ENCODE measurements around the gene CCNI. TPM values are rescaled to one million over a fixed set of nuclear protein-coding genes. Genes with fewer than 3 reads are reported as not detected.

Gene CCNI
- total RNA-seq, 4 donors from 2014 or later, result 234 to 328 (median 298) TPM

- no peak for TF ChIP-seq CTCF (IDR thresholded peaks at IDR 0.05; ENCODE audit: low read depth)
These were observed 39.6 kb downstream of the CCNI start for GRCh38 chr4:77036206-77036605.

GRCh38 chr4:77035153-77035552 is 40.6 kb downstream of the CCNI start:
- TF ChIP-seq CTCF (IDR thresholded peaks at IDR 0.05; ENCODE audit: low read depth), result no peak

GRCh38 chr4:77031544-77031943 is 44.2 kb downstream of the CCNI start:
- no peak for TF ChIP-seq CTCF (IDR thresholded peaks at IDR 0.05; ENCODE audit: low read depth)

GRCh38 chr4:77028246-77028645 is 47.5 kb downstream of the CCNI start:
- no peak for TF ChIP-seq CTCF (IDR thresholded peaks at IDR 0.05; ENCODE audit: low read depth)

GRCh38 chr4:77026322-77026704 is 49.5 kb downstream of the CCNI start:
- TF ChIP-seq CTCF (IDR thresholded peaks at IDR 0.05; ENCODE audit: low read depth), result no peak

DNA sequence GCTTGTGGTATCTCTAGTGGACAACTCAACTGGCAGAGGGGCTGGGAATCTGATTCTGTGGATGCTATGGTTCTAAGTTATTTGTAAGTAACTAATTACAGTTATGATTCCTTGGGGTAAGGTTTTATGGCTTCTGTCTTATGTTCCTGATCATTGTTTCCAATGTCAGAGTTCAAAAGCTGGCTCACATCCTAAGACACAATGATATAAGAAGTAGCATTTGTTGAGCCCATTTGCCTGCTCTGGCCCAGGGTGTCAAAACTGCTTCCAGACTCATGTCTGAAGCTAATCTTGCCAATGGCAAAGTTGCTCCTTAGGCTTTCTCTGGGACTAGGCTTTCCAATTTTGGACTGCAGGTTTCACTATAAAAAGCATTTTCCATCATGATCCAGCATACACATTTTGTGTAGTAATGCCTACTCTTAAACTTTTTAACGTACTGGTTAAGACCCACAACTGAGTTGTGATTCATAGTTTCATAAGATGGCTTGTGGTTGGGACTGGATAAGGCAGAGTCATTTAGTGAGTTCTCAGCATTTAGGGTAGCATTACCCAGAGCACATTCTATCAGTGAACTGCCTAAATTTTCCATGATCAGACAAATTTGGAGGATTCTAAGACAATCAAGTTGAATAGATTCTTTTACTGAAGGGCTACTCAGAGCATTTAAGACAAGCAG is 50.0 kb downstream of the CCNI start:
- no peak for TF ChIP-seq CTCF (IDR thresholded peaks at IDR 0.05; ENCODE audit: low read depth)

DNA sequence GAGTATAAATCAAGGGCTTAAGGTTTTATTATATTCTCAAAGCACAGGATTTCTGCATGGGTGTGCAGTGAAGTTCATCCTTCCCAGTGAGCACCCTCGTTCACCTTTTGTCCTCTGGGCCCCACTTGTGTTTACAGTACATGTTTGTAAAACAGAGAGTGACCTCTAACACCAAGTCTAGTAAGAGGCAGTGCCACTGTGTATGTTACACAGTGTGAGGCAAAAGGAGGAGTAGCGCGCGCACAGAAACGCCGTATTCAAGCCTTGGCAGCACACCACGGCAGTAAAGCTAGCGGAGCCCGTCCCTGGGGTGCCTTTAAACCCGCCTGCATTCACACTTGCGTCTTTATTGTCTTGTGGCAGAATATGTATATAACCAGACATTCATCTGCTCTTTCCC is 51.9 kb downstream of the CCNI start:
- no peak for TF ChIP-seq CTCF (IDR thresholded peaks at IDR 0.05; ENCODE audit: low read depth)
